ENCODE measurements around the gene CACNA1G.

The CACNA1G gene

DNA sequence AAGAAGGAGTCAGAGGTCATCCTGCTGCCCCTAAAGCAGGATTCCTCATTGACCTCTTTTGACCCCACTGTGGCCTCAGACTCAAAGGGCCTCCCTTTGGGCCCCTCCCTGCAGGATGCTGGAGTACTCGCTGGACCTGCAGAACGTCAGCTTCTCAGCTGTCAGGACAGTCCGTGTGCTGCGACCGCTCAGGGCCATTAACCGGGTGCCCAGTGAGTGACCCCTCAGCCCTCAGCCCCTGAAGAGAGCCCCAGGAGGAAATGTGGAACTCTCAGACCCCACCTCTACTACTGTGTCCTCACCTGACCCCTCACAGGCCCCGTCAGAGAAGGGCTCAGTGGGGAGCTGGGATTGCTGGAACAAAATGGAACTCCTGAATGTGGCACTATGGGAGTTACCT lies 9.1 kb downstream of the CACNA1G start:
- Histone ChIP-seq H3K4me2 (ENCODE audit: low read length) (no peak overlapping the region), H3K36me3 (ENCODE audit: control insufficient read depth, low read length) (no peaks in the 10 kb centered on the region), H3K9me2 (replicated peaks; ENCODE audit: control insufficient read depth, low read length) (no peaks in the 10 kb centered on the region), H4K20me1 (ENCODE audit: control insufficient read depth, insufficient read depth, low read depth, low read length) (no peaks in the 10 kb centered on the region), H3F3A (ENCODE audit: control insufficient read depth, insufficient read depth) (no peaks in the 10 kb centered on the region), H3K27ac (ENCODE audit: low read depth, low read length) (no peak overlapping the region), H3K4me1 (ENCODE audit: control insufficient read depth, low read length) (no peaks in the 10 kb centered on the region), H3K27me3 (ENCODE audit: control insufficient read depth, low read length) (peaks cover 18% of the 10 kb centered on the region), H3K4me3 (ENCODE audit: low read length) (no peak overlapping the region), H3K9me3 (ENCODE audit: control insufficient read depth, insufficient read depth, low read length) (no peaks in the 10 kb centered on the region), H3K79me2 (ENCODE audit: control insufficient read depth, low read length) (no peaks in the 10 kb centered on the region)
- TF ChIP-seq CTCF (IDR thresholded peaks at IDR 0.05; ENCODE audit: low read depth, low read length, poor library complexity, severe bottlenecking) (no peak), EZH2phosphoT487 (IDR thresholded peaks at IDR 0.05; ENCODE audit: borderline replicate concordance, low read length) (no peak)

- H3K27me3 ChIP-seq (ENCODE audit: control insufficient read depth, low read length) = peaks cover 13% of the 10 kb centered on the region
- H3F3A ChIP-seq (ENCODE audit: control insufficient read depth, insufficient read depth) = no peaks in the 10 kb centered on the region
- H3K36me3 ChIP-seq (ENCODE audit: control insufficient read depth, low read length) = no peaks in the 10 kb centered on the region
- H3K4me1 ChIP-seq (ENCODE audit: control insufficient read depth, low read length) = no peaks in the 10 kb centered on the region
- no peaks in the 10 kb centered on the region for H4K20me1 ChIP-seq (ENCODE audit: control insufficient read depth, insufficient read depth, low read depth, low read length)
- no peaks in the 10 kb centered on the region for H3K9me2 ChIP-seq (replicated peaks; ENCODE audit: control insufficient read depth, low read length)
- no peaks in the 10 kb centered on the region for H3K79me2 ChIP-seq (ENCODE audit: control insufficient read depth, low read length)
- no peak for TF ChIP-seq CTCF (IDR thresholded peaks at IDR 0.05; ENCODE audit: low read depth, low read length, poor library complexity, severe bottlenecking)
- no peak for TF ChIP-seq EZH2phosphoT487 (IDR thresholded peaks at IDR 0.05; ENCODE audit: borderline replicate concordance, low read length)
- H3K27ac ChIP-seq (ENCODE audit: low read depth, low read length) = no peak overlapping the region
- no peak overlapping the region for H3K4me2 ChIP-seq (ENCODE audit: low read length)
- no peaks in the 10 kb centered on the region for H3K9me3 ChIP-seq (ENCODE audit: control insufficient read depth, insufficient read depth, low read length)
- no peak overlapping the region for H3K4me3 ChIP-seq (ENCODE audit: low read length)
These were observed 9.5 kb downstream of the CACNA1G start for GRCh38 chr17:50570032-50570431.

- H3K4me1 ChIP-seq (ENCODE audit: control insufficient read depth, low read length) = no peaks in the 10 kb centered on the region
- no peaks in the 10 kb centered on the region for H3K36me3 ChIP-seq (ENCODE audit: control insufficient read depth, low read length)
- H3K4me3 ChIP-seq (ENCODE audit: low read length) = no peak overlapping the region
- H3K9me2 ChIP-seq (replicated peaks; ENCODE audit: control insufficient read depth, low read length) = no peaks in the 10 kb centered on the region
- no peak for TF ChIP-seq EZH2phosphoT487 (IDR thresholded peaks at IDR 0.05; ENCODE audit: borderline replicate concordance, low read length)
- TF ChIP-seq CTCF (IDR thresholded peaks at IDR 0.05; ENCODE audit: low read depth, low read length, poor library complexity, severe bottlenecking) = no peak
- no peaks in the 10 kb centered on the region for H4K20me1 ChIP-seq (ENCODE audit: control insufficient read depth, insufficient read depth, low read depth, low read length)
- H3K27ac ChIP-seq (ENCODE audit: low read depth, low read length) = no peak overlapping the region
- peaks cover 12% of the 10 kb centered on the region for H3K27me3 ChIP-seq (ENCODE audit: control insufficient read depth, low read length)
- H3K79me2 ChIP-seq (ENCODE audit: control insufficient read depth, low read length) = no peaks in the 10 kb centered on the region
- H3F3A ChIP-seq (ENCODE audit: control insufficient read depth, insufficient read depth) = no peaks in the 10 kb centered on the region
- H3K9me3 ChIP-seq (ENCODE audit: control insufficient read depth, insufficient read depth, low read length) = no peaks in the 10 kb centered on the region
- H3K4me2 ChIP-seq (ENCODE audit: low read length) = no peak overlapping the region
These were observed 10.0 kb downstream of the CACNA1G start for GRCh38 chr17:50570528-50570927.

DNA sequence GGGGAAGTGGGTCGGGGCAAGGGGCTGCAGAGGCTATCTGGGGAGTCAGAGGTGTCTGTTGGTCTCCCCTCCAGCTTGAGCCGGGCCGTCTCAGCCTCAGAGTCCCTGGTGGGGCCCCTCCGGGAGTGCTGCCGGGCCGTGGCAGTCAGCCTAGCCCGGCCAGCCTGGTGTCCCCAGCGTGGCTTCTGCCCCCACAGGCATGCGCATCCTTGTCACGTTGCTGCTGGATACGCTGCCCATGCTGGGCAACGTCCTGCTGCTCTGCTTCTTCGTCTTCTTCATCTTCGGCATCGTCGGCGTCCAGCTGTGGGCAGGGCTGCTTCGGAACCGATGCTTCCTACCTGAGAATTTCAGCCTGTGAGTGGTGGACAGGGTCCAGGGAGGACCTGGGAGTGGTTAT lies 11.2 kb downstream of the CACNA1G start:
- H3K4me2 ChIP-seq (ENCODE audit: low read length) = no peak overlapping the region
- H4K20me1 ChIP-seq (ENCODE audit: control insufficient read depth, insufficient read depth, low read depth, low read length) = no peaks in the 10 kb centered on the region
- H3K4me1 ChIP-seq (ENCODE audit: control insufficient read depth, low read length) = no peaks in the 10 kb centered on the region
- H3K27ac ChIP-seq (ENCODE audit: low read depth, low read length) = no peak overlapping the region
- no peaks in the 10 kb centered on the region for H3K9me2 ChIP-seq (replicated peaks; ENCODE audit: control insufficient read depth, low read length)
- no peaks in the 10 kb centered on the region for H3F3A ChIP-seq (ENCODE audit: control insufficient read depth, insufficient read depth)
- H3K36me3 ChIP-seq (ENCODE audit: control insufficient read depth, low read length) = no peaks in the 10 kb centered on the region
- H3K4me3 ChIP-seq (ENCODE audit: low read length) = no peak overlapping the region
- TF ChIP-seq EZH2phosphoT487 (IDR thresholded peaks at IDR 0.05; ENCODE audit: borderline replicate concordance, low read length) (no peak), CTCF (IDR thresholded peaks at IDR 0.05; ENCODE audit: low read depth, low read length, poor library complexity, severe bottlenecking) (no peak)
- no peaks in the 10 kb centered on the region for H3K9me3 ChIP-seq (ENCODE audit: control insufficient read depth, insufficient read depth, low read length)
- peaks cover 5% of the 10 kb centered on the region; the same call in 1 of the 2 replicates for H3K27me3 ChIP-seq (ENCODE audit: control insufficient read depth, low read length)
- no peaks in the 10 kb centered on the region for H3K79me2 ChIP-seq (ENCODE audit: control insufficient read depth, low read length)
